Embryonic facial prominence (tissue), 1 donor: ENCODE measurements around the gene PLPP7.
"Not testable (repeated sequence)": the region's sequence is repeated elsewhere in the genome, so short reads cannot be mapped to it uniquely, and the experiment has no call there.

ENCODE experiments used
- DNase-seq: peaks from one replicate; pipeline ENCODE4 v3.0.0-alpha.2; 2016; ENCODE audit errors: extremely low spot score

Gene PLPP7

GRCh38 chr9:131330814-131331600 lies 41.5 kb downstream of the PLPP7 start:
- DNase-seq: no peak

- DNase-seq: not testable (repeated sequence)
These were observed 42.5 kb downstream of the PLPP7 start for GRCh38 chr9:131331996-131332395.

DNA sequence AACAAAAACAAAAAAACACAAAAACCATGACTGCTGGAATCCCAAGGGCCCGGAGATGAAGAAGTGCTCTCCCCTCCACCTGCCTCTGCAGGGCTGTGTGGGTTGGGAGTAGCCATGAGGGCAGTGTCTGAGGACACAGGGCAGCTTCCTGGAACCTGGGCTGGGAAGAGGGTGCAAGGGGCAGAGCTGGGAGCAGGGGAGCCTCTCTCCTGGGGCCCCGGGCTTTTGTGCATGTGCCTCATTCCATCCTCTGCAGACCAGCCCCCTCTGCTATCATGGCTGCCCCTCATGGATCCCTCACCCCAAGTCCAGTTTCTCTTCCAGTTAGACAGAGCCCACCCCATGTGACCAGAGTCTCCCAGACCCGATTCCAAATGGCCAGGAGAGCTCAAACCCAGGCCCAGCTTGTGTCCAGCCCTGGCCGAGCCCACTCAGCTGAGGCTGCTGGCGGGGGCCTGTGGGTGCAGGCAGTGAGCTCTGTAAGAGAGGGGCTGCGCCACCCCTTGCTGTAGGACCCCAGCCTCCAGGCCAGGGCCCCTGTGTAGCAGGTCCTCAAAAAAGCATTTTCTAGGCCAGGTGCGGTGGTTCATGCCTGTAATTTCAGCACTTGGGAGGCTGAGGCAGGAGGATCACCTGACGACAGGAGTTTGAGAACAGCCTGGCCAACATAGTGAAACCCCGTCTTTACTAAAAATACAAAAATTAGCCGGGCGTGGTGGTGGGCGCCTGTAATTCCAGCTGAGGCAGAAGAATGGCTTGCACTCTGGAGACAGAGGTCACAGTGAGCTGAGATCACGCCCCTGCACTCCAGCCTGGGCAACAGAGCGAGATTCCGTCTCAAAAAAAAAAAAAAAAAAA lies 44.5 kb downstream of the PLPP7 start:
- no peak for DNase-seq

DNA sequence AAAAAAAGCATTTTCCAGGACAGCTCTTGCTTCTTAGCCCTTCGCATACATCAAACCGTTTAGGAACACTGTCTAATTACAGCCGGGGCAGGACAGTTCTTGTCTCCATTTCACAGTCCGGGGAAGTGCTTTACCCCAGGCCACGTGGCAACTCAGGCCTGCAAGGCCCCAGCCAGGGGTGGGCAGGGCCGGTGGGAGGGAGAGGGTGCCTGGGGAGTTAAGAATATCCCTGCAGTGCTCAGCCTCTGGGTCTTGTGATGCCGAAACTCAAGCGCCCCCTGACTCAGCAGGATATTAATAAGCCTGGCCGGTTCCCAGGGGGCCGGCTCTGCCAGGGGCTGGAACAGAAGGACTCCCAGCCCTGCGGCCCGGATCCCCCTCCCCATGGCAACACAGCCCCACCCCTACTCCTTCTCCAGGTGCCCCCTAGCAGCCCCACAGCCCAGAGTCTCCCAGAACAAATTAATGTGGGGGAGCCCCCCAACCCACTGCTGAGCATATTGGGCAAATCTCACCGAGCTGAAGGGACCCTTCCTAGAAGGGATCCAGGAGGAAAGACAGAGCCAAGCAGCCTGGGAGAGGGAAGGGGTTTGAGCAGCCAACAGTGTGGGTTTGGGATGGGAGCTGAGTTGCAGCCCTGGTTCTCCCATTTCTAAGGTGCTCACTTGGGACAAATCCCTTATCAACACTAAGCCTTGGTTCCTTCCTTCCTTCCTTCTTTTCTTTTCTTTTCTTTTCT lies 45.3 kb downstream of the PLPP7 start:
- no peak for DNase-seq

DNA sequence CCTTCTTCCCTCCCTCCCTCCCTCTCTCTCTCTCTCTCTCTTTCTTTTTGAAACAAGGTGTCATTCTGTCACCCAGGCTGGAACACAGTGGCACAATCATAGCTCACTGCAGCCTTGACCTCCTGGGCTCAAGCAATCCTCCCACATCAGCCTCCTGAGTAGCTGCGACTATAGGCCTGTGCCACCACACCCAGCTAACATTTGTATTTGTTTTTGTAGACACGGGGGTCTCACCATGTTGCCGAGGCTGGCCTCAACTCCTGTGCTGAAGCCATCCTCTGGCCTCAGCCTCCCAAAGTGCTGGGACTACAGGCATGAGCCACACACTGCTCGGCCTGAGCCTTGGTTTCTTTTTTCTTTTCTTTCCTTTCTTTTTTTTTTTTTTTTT lies 45.8 kb downstream of the PLPP7 start:
- DNase-seq: no peak

DNA sequence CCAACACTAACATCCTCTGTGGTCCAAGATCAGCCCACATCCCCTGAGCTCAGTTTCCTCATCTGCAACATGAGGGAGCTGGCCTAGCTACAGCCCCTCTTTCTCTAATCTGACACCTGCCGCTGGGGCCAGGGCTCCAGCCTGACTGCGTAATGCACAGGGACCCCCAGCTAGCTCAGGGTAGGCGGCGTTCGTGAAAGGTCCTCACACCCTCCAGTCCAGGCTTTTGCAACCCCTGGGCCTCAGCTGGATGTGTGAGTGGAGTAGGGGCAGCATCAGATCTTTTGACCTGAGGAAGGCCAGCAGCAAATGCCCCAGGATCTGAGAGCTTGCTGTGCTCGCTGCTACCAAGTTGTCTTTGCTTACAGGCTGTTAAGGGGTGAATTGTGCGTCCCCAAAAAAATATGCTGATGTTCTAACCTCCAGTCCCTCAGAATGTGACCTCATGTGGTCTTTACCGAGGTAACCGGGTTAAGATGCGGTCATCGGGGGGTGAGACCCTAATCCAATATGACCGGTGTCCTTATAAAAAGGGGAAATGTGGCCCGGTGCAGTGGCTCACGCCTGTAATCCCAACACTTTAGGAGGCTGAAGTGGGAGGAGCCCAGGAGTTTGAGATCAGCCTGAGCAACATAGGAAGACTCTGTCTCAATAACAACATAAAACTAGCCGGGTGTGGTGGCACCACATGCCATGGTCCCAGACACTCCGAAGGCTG lies 47.8 kb downstream of the PLPP7 start:
- DNase-seq: no peak

DNA sequence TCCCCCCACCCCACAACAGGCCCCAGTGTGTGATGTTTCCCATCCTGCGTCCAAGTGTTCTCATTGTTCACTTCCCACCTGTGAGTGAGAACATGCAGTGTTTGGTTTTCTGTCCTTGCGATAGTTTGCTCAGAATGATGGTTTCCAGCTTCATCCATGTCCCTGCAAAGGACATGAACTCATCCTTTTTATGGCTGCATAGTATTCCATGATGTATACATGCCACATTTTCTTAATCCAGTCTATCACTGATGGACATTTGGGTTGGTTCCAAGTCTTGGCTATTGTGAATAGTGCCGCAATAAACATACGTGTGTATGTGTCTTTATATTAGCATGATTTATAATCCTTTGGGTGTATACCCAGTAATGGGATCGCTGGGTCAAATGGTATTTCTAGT lies 49.7 kb downstream of the PLPP7 start:
- DNase-seq: not testable (repeated sequence)

- DNase-seq: not testable (repeated sequence)
These were observed 55.5 kb downstream of the PLPP7 start for GRCh38 chr9:131344931-131345535.

DNA sequence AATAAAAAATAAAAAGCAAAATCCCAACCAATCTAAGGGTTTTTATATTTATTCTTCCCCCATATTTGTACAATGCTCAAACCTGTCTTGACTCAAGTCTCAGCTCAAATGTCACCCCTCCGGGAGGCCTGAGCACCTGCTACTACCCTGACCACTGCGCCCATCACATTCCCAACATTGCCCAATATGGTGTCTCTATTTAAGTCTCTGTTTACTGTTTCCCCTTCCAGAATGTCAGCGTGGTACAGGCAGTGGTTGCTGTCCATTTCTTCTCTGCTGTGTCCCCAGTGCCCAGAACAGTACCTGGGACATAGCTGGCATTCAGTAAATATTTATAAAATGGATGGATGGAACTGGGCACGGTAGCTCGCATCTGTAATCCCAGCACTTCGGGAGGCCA lies 57.0 kb downstream of the PLPP7 start:
- no peak for DNase-seq

GRCh38 chr9:131347376-131348020 lies 58.0 kb downstream of the PLPP7 start:
- no peak for DNase-seq

GRCh38 chr9:131348631-131349521 lies 59.4 kb downstream of the PLPP7 start:
- no peak for DNase-seq

DNA sequence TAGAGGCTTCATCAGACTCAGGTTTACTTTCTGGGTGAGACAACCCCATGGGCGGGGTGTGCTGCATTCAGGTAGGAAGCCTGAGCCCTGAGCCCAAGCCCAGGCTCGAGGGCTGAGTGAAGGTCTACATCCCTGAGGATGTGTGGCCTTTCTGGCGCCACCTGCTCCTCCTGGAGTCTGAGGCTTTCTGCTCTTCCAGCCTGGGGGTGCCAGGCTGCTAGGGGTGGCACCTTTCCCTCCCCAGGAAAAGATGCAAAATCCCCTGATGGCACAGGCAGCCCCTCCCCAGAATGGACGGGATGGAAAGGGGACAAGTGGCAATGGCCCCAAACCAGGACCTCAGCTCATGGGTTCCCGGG lies 60.0 kb downstream of the PLPP7 start:
- no peak for DNase-seq

DNA sequence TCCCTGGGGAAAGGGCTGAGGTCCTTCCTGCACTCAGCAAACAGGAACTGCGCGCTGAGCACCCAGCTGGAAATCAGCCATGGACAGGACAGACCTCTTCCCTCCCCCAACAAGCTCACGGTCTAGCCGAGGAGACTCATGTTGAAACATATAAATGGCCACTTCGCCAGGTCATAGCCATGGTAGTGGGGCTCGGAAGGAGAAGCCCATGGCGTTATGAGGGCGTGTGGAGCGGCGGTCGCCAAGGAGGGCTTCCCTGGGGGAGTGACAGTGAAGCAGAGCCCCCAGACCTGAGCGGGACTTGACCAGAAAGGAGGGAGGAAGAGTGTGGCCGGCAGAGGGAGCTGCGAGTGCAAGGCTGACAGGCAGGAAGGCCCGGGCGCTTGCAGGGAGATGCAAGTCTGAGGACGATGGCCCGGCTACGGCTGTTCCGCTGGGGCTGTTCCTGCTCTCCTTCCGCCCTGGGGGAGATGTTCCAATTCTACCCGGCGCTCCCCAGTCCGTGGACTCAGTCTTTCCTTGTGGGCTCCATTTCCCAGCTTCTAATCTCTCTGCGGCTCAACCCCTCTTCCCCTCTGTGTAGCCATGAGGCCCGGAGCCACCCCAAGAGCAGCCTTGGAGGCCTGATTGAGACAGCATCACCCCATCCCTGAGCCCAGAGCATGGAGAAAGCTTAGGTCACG lies 60.5 kb downstream of the PLPP7 start:
- peak; percentile 61 for DNase-seq

DNA sequence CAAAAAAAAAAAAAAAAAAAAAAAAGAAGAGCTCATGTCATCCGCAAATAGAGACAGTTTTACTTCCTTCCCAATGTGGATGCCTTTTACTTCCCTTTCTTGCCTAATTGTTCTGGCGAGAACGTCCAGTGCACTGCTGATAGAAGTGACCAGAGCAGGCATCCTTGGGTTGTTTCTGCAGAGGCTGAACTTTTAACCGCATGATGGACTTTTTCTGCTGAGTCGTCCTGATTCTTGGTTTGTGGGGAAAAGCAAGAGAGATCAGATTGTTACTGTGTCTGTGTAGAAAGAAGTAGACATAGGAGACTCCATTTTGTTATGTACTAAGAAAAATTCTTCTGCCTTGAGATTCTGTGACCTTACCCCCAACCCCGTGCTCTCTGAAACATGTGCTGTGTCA lies 67.0 kb downstream of the PLPP7 start:
- not testable (repeated sequence) for DNase-seq

DNA sequence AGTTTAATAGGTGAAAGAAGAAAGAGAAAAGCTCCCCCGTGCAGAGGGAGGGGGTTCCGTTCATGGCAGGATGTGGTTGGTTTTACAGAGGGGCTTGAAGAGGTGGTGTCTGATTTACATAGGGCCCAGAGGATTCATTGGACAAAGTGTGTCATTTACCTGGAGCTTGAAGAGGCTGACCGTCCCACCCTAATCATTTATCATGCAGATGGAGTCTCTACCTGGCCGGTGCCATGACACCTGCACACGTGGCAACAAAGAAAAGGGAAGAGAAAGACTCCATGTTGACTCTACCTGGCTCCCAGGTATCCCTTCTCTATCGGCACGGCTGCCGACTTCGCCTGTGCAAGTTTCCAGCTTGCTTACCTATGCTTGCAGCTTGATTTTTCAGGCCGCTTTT lies 69.0 kb downstream of the PLPP7 start:
- DNase-seq: no peak
